Measurements from ENCODE around the gene NT5M.
A peak's percentile ranks its signal among the peaks of the same experiment; 100 is the strongest.

The NT5M gene

GRCh38 chr17:17355426-17355825, 52.3 kb downstream of the NT5M start:
- peak; percentile 74 for DNase-seq

- peak; percentile 91 for DNase-seq
Observed at GRCh38 chr17:17356149-17356930, 53.2 kb downstream of the NT5M start.

GRCh38 chr17:17356931-17357270, 53.7 kb downstream of the NT5M start:
- no peak for DNase-seq

DNA sequence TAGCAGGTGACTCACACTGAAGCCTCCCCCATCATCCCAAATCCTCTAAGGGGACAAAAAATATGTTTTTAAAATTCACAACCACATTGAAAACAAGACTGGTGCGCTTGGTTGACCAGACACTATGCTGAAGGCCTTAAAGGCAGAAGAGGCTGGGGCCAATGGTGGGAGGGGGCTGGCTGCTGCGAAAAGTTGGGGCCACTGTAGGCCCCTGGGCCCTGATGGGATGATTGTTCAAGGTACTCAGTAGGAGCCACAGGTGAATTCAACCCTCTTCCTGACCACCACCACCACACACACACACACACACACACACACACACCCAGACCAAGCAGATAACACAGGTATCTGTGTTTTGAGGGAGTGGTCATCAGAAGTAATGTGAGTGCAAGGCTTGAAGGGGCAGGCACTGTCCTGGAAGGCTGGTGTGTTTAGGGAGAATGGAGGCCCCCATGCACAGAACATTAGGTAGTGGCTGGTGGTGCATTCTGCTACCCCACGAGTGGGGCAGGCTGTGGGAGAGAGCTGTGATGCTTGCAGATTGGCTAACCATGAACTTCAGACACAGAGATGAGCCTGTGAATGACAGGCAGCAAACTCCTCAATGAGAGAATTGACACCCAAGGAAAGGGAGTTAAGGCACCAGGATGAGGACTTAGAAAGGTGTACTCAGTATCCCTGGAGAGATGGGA, 55.0 kb downstream of the NT5M start:
- DNase-seq = no peak

DNA sequence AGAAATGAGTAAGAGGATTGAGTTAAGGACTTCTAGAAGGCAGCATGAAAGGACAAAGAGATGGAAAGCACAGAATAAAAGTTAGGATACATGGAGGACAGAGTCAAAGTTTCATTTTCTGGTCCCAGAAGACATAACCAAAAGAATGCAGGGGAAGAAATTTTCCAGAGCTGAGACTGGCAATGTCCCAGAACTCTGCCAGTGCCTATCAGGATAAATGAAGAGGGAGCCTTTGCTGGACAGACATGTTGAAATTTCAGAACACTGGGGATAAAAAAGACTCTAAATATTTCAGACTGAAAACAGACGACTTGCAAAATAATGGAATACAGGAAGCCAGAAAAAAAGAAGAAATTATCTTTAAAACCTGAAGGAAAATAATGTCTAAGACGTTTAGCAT, 55.7 kb downstream of the NT5M start:
- no peak for DNase-seq

- no peak for DNase-seq
Observed at GRCh38 chr17:17359271-17359670, 56.1 kb downstream of the NT5M start.

DNA sequence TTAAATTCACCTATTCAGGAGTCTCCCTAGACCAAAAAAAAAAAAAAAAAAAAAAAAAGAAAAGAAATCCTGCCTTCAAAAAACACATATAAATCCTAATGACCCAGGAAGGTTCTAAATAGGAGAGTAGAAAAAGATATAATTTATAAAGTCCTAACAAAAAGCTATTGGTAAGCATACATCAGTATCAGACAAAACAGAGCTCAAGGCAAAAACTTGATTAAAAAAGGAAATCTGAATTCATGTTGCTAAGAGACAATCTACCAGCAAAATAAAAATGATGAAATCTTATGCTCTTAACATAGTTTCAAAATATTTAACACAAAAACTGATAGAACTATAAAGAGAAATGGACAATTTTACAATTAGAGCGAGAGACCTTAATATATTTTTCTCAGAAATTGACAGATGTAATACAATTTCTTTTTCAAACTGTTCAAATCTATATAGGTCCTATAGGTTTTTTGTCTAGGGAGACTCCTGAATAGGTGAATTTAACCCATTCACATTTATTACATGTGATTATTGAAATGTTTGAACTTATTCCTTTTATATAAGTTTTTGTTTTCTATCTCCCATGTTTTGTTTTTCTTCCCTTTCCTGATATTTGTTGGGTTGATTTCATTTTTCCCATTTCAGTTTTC, 57.0 kb downstream of the NT5M start:
- DNase-seq = no peak

DNA sequence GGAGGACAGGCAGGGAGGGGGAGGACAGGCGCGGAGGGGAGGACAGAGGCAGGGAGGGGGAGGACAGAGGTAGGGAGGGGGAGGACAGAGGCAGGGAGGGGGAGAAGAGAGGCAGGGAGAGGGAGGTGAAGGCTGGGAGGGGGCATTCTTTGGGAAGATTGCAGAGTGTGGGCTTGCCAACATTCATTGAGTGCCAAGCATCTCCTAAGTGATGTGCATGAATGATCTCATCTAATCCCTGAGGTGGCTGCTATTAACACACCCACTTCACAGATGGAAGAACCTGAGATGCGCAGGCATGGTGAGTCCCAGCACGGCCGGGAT, 58.3 kb downstream of the NT5M start:
- DNase-seq = no peak

DNA sequence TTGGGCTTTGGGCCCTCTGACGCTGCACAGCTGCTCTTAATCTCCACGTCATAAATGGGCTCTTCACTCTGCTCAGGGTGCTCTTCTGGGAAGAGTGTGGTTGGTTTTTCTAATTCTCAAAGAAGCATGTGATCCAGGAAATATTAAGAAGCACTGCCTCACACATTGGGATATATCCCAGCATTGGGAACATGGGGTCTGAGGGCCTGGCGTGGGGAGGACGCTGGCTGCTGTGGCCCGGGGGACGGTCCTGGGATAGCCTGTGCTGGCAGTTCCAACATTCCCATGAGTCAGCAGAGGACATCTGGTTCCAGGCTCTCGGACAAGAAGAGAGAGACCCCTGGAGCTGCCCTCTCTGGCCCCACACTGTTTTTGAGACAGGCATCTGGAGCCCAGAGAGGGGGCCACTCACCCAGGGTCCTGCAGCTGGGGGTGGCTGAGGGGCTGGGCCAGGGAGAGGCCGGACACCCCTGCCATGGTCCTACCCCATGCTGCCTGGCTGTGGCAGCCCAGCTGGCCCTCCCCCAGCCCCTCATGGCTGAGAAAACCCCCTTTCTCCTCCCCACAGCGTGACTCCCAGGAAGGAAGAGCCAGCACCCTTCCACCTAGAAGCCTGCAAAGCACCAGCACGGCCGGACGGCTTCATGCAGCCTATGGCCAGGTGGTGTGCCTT, 58.8 kb downstream of the NT5M start:
- DNase-seq = peak; percentile 57

DNA sequence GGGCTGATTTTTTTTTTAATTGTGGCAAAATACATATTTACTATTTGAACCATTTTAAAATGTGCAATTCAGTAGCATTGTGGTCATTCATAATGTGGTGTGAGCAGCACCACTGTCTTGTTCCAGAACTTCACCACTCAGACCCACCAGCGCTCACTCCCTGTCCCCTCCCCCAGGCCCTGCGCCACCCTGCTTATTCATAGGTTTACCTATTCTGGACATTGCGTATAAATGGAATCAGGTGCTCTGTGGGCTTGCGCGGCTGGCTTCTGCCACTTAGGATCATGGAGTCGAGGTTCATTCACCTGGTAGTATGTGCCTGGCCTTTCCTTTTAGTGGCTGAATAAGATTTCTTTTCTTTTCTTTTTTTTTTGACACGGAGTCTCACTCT, 59.4 kb downstream of the NT5M start:
- DNase-seq = peak; percentile 62

DNA sequence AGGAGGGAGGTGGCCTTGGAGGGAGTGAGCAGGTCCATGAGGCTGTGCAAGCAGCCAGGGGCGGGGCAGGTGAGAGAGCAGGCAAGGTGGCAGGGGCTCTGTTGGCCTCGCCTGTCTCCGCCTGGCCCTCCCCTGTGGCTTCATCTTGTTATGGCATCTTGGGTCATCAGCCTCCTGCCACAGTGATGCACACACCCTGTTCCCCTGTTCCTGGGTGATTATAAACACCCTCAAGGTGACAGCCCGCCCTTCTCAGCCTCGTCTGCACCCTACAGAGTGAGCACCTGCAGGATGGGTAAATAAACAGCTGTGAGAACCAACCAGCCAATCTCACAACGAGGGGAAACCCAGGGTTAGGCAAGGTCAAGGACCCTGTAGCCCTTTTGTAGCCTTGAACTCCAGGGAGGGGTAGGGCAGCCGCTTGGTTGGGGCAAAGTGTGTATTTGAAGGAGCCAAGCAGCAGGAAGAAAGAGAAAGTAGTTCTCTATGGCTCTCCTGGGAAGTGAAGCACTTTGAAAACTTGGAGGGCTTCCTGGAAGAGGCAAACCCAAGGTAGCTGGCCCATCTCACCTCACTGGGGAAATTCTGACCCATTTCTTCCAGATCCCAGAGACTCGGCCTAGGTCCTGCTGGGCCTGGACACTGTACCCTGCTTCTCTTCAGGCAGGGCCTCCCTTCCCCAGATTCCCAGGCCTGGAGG, 60.6 kb downstream of the NT5M start:
- DNase-seq = peak; percentile 93

DNA sequence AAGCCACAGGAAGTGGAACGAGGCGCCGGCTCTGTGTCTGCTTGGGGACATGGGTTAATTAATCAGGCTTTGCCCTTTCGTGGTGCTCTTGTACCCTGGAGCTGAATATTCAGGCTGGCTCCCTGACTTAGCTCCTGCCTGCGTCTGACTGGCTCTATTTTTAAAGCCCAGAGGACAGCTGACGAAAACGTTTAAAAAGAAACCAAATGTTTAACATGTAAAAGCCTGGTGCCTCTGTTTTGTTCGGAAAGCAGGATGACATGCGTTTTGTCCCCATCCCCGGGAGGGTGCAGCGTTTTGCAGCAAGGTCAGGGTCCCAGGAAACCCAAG, 61.1 kb downstream of the NT5M start:
- no peak for DNase-seq

- no peak for DNase-seq
Observed at GRCh38 chr17:17365476-17366110, 62.4 kb downstream of the NT5M start.

DNA sequence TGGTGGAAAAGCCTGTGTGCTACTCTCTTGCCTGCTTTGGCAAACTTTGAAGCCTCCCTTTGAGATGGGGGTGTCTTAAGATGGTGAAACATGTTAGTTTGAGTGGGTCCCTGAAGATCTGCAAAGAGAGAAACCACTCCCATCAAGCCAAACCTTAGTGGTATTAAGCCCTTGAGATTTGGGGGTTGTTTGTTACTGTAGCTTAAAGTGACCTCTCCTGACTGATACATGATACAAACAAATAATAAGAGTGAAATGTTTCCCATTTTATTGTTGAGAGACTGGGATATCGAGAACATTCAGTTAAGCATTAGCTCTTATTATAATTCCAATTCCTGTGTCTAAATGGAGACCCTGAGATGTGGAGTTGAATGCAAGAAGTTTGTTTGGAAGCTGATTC, 63.1 kb downstream of the NT5M start:
- no peak for DNase-seq

DNA sequence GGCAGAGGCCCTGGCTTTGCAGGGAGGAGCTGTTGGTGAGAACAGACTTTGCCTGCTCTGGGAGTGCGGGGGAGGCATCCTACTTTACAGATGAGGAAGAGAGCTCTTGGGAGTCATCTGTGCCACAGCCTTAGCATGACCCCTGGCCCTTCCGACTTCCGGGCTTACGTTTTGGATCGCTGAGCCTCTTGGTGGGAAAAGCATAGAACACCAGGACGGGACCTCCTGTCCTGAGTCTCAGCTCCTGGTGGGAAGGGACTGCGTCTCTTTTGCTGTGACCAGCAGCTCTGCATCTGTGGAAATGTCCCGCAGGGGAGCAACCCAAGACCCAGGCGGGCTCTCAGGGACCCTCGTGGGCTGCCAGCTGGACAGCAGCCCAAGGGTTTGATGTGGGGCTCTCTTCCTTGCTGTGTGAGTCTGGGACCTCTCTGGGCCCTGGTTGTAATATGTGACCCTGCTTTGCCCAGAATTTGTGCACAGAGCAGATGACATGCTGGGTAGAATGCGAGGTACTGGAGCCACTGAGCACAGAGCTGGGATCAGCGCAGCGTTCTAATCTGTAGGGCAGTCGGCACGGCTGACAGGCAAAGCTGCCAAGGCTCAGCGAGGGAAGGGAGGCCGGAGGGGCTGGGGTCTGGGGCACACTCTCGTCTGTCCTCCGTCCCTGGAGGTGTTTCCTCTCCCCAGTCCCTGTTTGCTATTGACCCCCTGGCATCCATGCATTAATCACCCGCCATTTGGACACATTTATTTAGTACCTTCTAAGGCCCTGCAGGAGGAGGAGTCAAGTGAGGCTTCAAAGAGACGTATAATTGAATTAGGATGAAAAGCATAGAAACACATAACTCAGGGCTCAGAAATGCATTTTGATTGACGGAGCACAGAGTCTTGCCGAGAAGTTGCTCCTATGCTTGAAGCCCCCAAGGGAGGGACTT, 64.0 kb downstream of the NT5M start:
- DNase-seq = no peak

DNA sequence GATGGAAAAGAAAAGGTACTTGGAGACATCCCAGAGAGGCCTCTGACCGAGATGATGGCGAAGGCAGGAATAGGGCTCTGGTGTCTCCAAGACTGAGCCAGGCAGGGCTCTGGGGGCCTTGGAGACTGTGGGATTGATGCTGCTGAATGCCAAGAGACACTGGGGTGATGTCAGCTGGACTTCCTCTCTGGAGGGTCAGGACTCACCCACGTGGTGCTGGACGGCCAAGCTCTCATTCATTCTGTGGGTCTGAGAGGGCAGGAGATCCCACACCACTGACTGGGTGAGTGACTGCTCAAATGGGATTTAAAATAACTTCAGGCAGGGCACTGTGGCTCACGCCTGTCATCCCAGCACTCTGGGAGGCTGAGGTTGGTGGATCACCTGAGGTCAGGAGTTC, 64.8 kb downstream of the NT5M start:
- no peak for DNase-seq

DNA sequence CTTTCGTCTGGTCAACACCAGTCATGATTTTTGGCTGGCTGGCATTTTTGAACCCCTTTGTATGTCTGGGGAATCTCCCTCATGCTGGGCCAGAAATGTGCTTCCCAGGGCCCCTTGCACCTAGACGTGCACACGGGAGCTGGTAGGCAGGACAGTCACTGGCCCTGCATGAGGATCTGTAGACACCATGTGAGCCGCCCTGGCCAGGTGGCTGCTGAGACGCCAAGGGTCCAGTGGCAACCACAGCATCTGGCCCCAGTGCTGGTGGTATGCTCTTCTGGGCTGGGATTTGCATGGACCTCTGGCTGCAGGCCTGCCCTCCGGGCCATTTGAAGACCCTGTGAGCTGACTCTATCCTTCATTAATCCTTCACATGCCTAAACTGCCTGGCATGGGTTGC, 67.5 kb downstream of the NT5M start:
- no peak for DNase-seq

DNA sequence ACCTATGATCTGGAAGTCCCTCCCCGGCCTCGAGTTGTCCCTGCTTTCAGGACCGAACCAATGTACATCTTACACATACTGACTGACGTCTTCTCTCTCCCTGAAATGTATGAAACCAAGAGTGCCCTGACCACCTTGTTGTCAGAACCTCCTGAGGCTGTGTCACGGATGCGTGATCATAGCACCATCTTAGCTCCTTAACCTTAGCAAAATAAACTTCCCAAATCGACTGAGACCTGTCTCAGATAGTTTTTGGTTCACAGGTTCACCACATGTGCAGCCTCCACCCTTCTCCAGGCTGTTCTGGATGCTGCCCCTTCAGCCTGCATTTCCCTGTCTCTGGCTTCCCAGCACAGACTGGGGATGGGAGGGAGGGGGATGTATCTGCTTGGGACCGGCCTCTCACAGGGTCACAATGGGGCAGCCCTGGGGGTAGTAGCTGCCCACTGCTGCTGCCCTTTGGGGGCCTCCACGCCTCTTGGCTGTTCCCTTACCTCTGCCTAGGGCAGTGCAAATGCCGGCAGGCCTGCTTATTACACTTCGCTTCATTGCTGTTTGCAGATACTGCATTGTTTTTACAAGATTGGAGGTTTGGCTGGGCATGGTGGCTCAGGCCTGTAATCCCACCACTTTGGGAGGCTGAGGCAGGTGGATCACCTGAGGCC, 69.8 kb downstream of the NT5M start:
- no peak for DNase-seq

DNA sequence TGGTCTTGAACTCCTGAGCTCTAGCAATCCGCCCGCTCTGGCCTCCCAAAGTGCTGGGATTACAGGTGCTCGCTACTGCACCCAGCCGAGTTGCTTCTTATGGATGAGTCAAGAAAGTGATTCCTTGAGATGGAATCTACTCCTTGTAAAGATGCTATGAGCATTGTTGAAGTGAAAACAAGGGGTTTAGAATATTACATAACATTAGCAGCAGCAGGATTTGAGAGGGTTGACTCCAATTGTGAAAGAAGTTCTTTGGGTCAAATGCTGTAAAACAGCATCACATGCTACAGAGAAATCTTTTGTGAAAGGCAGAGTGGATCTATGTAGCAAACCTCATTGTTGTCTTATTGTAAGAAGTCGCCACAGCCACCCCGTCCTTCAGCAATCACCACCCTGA, 72.7 kb downstream of the NT5M start:
- DNase-seq = no peak

DNA sequence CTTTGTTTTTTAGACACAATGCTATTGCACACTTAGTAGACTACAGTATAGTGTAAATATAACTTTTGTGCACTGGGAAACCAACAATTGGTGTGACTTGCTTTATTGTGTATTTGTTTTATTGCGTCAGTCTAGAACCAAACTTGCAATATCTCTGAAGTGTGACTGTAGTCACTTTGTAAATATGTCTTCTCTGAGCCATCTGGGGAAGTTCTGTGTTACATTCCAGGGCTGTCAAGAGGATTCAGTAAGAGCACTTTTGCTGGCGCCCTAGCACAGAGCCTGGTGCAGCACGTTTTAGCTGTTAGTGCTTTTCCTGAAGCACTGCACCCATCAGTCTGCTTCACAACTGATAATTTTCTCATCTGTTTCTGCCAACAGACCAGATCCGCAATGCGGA, 73.2 kb downstream of the NT5M start:
- DNase-seq = peak; percentile 73
